Body of pancreas (tissue), 4 donors: ENCODE results near the gene MAX. TPM values are rescaled to one million over a fixed set of nuclear protein-coding genes. Genes with fewer than 3 reads are reported as not detected.

Experiments
- ATAC-seq: fragments of 150-250 bp; one replicate; pipeline ENCODE4 v1.9.1; 2016
- DNase-seq, 4 donors: peaks; one replicate each; pipeline ENCODE4 v3.0.0-alpha.2; 2019
- H3K27ac ChIP-seq, 4 donors: fragments of 200-600 bp; sonication (generic); 1 replicate in 3 of 4; 2 replicates in 1 of 4; pipeline versions ENCODE4 v1.5.1 to v1.6.1; 2016 to 2019; ENCODE audit warnings: mild to moderate bottlenecking in 1 of 4, mixed read lengths in 1 of 4, moderate library complexity in 1 of 4
- H3K27me3 ChIP-seq, 2 donors: fragments of 200-600 bp; sonication (generic); one replicate each; pipeline ENCODE4 v1.6.0; 2016; ENCODE audit warnings: mild to moderate bottlenecking in 1 of 2
- H3K36me3 ChIP-seq, 2 donors: fragments of 200-600 bp; sonication (generic); replicated peaks in 1 of 2; 2 replicates each; pipeline ENCODE4 v1.5.1; 2016; ENCODE audit warnings: low read depth in 2 of 2; ENCODE audit not compliant: insufficient read depth in 1 of 2
- H3K4me1 ChIP-seq: fragments of 200-600 bp; sonication (generic); one replicate; pipeline ENCODE4 v1.6.0; 2016
- H3K4me3 ChIP-seq, 2 donors: fragments of 200-600 bp; sonication (generic); 1 replicate in 1 of 2; 2 replicates in 1 of 2; pipeline ENCODE4 v1.5.1; 2016 to 2019
- H3K9me3 ChIP-seq, 3 donors: fragments of 200-600 bp; sonication (generic); 1 replicate in 2 of 3; 2 replicates in 1 of 3; pipeline ENCODE4 v1.5.1; 2016
- POLR2A ChIP-seq, 3 donors: fragments of 450-650 bp; IDR thresholded peaks; one replicate each; pipeline ENCODE4 v1.6.1; 2016; ENCODE audit warnings: antibody characterized with exemption in 3 of 3, mild to moderate bottlenecking in 2 of 3
- WGBS, 2 donors: methylation state at CpG; one replicate each; pipeline ENCODE4 v1.1.5; 2017; 5-methylcytosine and 5-hydroxymethylcytosine counted together
- intact Hi-C: fragments of 100-400 bp; cut with DNase I; formaldehyde crosslinking; loops from one replicate; pipeline ENCODE4 v1.15.1; 2023
- total RNA-seq, 2 donors: library from RNA; depleted of rRNA; stranded (reverse); fragments of >200 nt; gene quantifications; one replicate each; pipeline ENCODE4 v1.1.0, GENCODE V29; 2016
- TF ChIP-seq, protein P1 (sequence below), 7 experiments: fragments of 450-650 bp in 4 of 7; fragments of 200-600 bp in 3 of 7; sonication (generic) in 3 of 7; IDR thresholded peaks; one replicate each; pipeline ENCODE4 v1.5.1; 2016 to 2019; ENCODE audit warnings: antibody characterized with exemption in 7 of 7

MAX gene
- total RNA-seq, 2 donors from 2014 or later: 28.8 to 30.0 TPM

DNA sequence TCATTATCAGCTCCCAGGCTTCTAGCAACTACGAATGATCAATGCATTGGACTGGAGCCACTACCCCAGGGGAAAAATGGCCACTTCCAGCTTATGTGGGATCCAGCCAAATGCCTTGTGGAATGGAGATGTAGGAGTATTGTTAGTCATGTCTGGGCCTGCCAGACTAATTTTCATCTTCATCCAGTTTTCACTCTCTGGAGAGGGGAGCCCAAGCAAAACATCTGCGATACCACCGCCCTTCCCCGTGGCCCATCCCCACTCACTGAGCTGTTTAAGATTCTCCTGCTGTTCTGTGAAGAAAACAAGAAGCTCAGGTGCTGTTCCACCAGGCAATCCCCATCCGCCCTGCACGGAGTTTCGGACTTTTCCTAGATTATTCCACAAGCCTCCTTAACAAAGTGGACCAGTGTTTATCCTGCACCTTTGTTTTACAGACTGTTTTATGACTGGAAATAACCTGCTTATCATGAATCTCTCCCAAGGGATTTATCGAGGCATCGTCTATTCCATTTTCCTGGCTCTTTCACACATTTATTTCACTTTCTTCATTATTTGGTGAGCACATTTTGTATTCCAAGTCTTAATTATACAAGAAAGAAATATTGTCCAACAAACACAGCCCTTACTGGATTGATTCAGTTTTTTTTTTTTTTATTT, 35.5 kb upstream of the MAX start:
- no peak for DNase-seq

DNA sequence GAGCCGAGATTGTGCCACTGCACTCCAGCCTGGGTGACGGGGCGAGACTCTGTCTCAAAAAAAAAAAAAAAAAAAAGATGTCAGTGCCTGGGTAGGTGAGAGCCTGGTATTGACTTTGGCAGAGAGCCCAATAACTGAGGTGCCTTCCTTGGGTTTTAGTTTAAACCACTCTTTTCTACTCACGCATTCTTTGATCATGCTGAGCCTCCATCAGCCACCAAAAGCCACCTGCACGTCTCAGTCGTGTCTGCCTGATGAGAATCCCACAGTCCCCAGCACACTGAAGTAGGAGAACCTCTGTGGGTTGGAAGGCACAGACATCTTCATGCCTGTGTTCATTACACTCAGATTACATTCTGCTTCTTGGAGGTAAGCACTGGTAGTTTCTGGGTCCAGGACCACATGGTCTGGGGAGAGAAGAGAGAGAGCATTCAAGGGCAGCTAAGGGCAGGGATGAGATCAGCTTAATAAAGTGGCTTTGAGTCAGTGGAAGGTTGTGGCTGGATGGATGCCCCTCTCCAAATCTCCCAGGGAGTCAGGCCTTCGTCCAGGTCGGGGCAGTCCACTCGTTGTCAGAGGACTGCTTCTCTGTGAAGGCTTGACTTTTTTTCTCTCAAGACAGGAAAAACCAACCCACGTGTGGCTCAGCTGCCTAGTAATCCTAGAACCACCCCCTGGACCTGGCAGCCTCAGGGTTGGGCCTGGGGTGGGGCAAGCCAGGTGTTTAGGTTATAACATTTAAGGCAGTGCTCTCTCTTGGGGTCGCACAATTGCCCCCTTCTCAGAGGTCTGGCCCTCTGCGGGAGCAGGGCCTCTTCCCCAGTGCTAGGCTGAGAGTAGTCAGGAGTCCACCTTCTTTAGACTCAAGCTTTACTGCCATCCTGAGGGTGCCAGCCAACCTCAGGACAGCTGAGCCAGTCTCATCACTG, 32.6 kb upstream of the MAX start:
- 68 to 71% methylated on average over 11 to 12 of the region's 12 CpGs for WGBS, 2 donors
- no peak for DNase-seq
- intact Hi-C loops: no loop called here
- H3K4me3 ChIP-seq: no peak overlapping the region
- TF ChIP-seq, protein P1, sequence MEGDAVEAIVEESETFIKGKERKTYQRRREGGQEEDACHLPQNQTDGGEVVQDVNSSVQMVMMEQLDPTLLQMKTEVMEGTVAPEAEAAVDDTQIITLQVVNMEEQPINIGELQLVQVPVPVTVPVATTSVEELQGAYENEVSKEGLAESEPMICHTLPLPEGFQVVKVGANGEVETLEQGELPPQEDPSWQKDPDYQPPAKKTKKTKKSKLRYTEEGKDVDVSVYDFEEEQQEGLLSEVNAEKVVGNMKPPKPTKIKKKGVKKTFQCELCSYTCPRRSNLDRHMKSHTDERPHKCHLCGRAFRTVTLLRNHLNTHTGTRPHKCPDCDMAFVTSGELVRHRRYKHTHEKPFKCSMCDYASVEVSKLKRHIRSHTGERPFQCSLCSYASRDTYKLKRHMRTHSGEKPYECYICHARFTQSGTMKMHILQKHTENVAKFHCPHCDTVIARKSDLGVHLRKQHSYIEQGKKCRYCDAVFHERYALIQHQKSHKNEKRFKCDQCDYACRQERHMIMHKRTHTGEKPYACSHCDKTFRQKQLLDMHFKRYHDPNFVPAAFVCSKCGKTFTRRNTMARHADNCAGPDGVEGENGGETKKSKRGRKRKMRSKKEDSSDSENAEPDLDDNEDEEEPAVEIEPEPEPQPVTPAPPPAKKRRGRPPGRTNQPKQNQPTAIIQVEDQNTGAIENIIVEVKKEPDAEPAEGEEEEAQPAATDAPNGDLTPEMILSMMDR (IDR thresholded peaks at IDR 0.05): no peak
- TF ChIP-seq POLR2A (IDR thresholded peaks at IDR 0.05): no peak
- no peaks in the 10 kb centered on the region for H3K36me3 ChIP-seq
- ATAC-seq: no peak
- H3K27me3 ChIP-seq: no peaks in the 10 kb centered on the region
- H3K9me3 ChIP-seq: no peaks in the 10 kb centered on the region
- H3K4me1 ChIP-seq: no peaks in the 10 kb centered on the region
- H3K27ac ChIP-seq: no peak overlapping the region

More for the DNA sequence above, 35.5 kb upstream of the MAX start:
- H3K36me3 ChIP-seq: no peaks in the 10 kb centered on the region
- intact Hi-C loops: no loop called here
- no peaks in the 10 kb centered on the region for H3K27me3 ChIP-seq
- TF ChIP-seq, protein P1 (IDR thresholded peaks at IDR 0.05): no peak
- no peak for TF ChIP-seq POLR2A (IDR thresholded peaks at IDR 0.05)
- H3K4me1 ChIP-seq: no peaks in the 10 kb centered on the region
- WGBS, 2 donors: 72 to 75% methylated on average over 9 of the region's 9 CpGs
- H3K4me3 ChIP-seq: no peak overlapping the region
- no peak for ATAC-seq
- no peaks in the 10 kb centered on the region for H3K9me3 ChIP-seq
- H3K27ac ChIP-seq: no peak overlapping the region

DNA sequence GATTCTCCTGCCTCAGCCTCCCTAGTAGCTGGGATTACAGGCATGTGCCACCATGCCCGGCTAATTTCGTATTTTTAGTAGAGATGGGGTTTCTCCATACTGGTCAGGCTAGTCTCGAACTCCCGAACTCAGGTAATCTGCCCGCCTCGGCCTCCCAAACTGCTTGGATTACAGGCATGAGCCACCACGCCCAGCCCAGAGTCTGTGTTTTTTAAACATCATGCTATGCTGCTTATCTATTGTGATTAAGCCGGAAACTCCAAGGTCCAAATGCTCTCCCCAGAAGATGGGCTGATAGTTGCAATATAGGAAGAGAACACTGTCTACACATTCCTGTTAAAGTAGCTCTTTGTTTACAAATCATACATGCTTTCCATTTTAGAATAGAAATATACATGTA, 30.5 kb upstream of the MAX start:
- WGBS, 2 donors: 93% methylated on average over 8 of the region's 8 CpGs

DNA sequence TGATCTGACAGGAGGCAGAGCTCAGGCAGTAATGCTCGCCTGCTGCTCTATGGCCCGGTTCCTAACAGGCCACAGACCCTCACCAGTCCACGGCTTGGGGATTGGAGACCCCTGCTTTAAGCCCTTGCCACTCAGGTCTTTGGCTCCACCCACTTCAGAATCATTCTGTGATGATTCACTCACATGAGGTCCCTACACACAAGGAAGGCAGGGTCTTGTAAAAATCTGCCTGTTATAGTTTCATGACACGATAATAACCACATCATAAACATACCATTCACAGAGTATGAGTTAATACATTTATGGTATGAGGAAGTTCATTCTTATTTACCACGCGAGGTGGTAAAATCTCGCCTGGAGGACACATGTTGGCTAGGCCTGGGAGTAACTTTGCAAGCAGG, 29.0 kb upstream of the MAX start:
- intact Hi-C loops: no loop called here
- WGBS, 2 donors: 58 to 78% methylated on average over 7 of the region's 7 CpGs
- Histone ChIP-seq H3K27me3 (no peaks in the 10 kb centered on the region), H3K4me3 (no peak overlapping the region), H3K27ac (no peak overlapping the region), H3K9me3 (no peaks in the 10 kb centered on the region), H3K36me3 (no peaks in the 10 kb centered on the region), H3K4me1 (no peaks in the 10 kb centered on the region)
- no peak for TF ChIP-seq POLR2A (IDR thresholded peaks at IDR 0.05)
- TF ChIP-seq, protein P1 (IDR thresholded peaks at IDR 0.05): no peak
- no peak for ATAC-seq
- DNase-seq: no peak

More for the DNA sequence above, 30.5 kb upstream of the MAX start:
- no peak for DNase-seq
- H3K4me1 ChIP-seq: no peaks in the 10 kb centered on the region
- TF ChIP-seq, protein P1 (IDR thresholded peaks at IDR 0.05): no peak
- TF ChIP-seq POLR2A (IDR thresholded peaks at IDR 0.05): no peak
- no peaks in the 10 kb centered on the region for H3K27me3 ChIP-seq
- no peaks in the 10 kb centered on the region for H3K36me3 ChIP-seq
- H3K27ac ChIP-seq: no peak overlapping the region
- no peaks in the 10 kb centered on the region for H3K9me3 ChIP-seq
- H3K4me3 ChIP-seq: no peak overlapping the region
- ATAC-seq: no peak
- intact Hi-C loops: no loop called here
